NCI-H2227 treated with DMSO at 0.1 percent for 48 hours (cell line): ENCODE results near the gene SHB.

Source experiments
- DNase-seq: peaks from one replicate; lab custom pipeline; 2025; lab: John Stamatoyannopoulos, UW

The SHB gene

GRCh38 chr9:37953206-37953774 lies 115.7 kb downstream of the SHB start:
- no peak for DNase-seq

GRCh38 chr9:37952731-37953130 lies 116.3 kb downstream of the SHB start:
- no peak for DNase-seq

- DNase-seq: no peak
Observed at GRCh38 chr9:37951671-37952449, 117.2 kb downstream of the SHB start.

GRCh38 chr9:37950561-37950960 lies 118.5 kb downstream of the SHB start:
- no peak for DNase-seq

- DNase-seq: no peak
Observed at GRCh38 chr9:37949576-37949975, 119.5 kb downstream of the SHB start.

GRCh38 chr9:37948417-37948980 lies 120.5 kb downstream of the SHB start:
- DNase-seq: no peak

GRCh38 chr9:37947977-37948376 lies 121.0 kb downstream of the SHB start:
- DNase-seq: no peak

GRCh38 chr9:37947471-37947870 lies 121.6 kb downstream of the SHB start:
- DNase-seq: no peak

- DNase-seq: no peak
Observed at GRCh38 chr9:37946971-37947370, 122.1 kb downstream of the SHB start.

- no peak for DNase-seq
Observed at GRCh38 chr9:37946041-37946440, 123.0 kb downstream of the SHB start.

GRCh38 chr9:37944671-37945481 lies 124.2 kb downstream of the SHB start:
- no peak for DNase-seq

- no peak for DNase-seq
Observed at GRCh38 chr9:37944266-37944650, 124.8 kb downstream of the SHB start.

GRCh38 chr9:37943345-37944265 lies 125.4 kb downstream of the SHB start:
- DNase-seq: no peak

GRCh38 chr9:37942621-37943344 lies 126.2 kb downstream of the SHB start:
- no peak for DNase-seq

GRCh38 chr9:37941253-37941652 lies 127.8 kb downstream of the SHB start:
- DNase-seq: no peak

GRCh38 chr9:37939575-37940095 lies 129.4 kb downstream of the SHB start:
- DNase-seq: no peak

- DNase-seq: no peak
Observed at GRCh38 chr9:37938121-37938891, 130.7 kb downstream of the SHB start.

GRCh38 chr9:37937366-37937765 lies 131.7 kb downstream of the SHB start:
- DNase-seq: no peak

- no peak for DNase-seq
Observed at GRCh38 chr9:37936965-37937364, 132.1 kb downstream of the SHB start.

GRCh38 chr9:37936376-37936775 lies 132.7 kb downstream of the SHB start:
- DNase-seq: no peak
